Activated B cell treated with CpG ODN at 0.5 μM for 24 hours (primary cell): Measurements from ENCODE around the gene ZIM2. TPM values are rescaled to one million over a fixed set of nuclear protein-coding genes. Genes with fewer than 3 reads are reported as not detected.
"Not testable (repeated sequence)": the region's sequence is repeated elsewhere in the genome, so short reads cannot be mapped to it uniquely, and the experiment has no call there.

Source experiments
- ATAC-seq: fragments of 200-7000 bp; cut with Tn5 transposase; one replicate; pipeline ENCODE4 v1.10.0; 2021; ENCODE audit warnings: low read depth, mild to moderate bottlenecking, moderate library complexity
- CTCF ChIA-PET: fragments of 350-600 bp; sonication (Branson Sonifier 250); formaldehyde crosslinking; loops from one replicate; lab custom pipeline; 2021; ENCODE audit warnings: antibody characterized with exemption; lab: Charles Lee
- POLR2A ChIA-PET: fragments of 350-600 bp; sonication (Branson Sonifier 250); formaldehyde crosslinking; loops from one replicate; lab custom pipeline; 2021; ENCODE audit warnings: antibody characterized with exemption; lab: Charles Lee
- DNase-seq: peaks from one replicate; pipeline ENCODE4 v3.0.0; 2022
- H3K27ac Mint-ChIP-seq: one replicate; pipeline ENCODE4 v1.8.0; 2020; ENCODE audit warnings: mixed read lengths
- H3K27me3 Mint-ChIP-seq: one replicate; pipeline ENCODE4 v1.8.0; 2021; ENCODE audit warnings: mixed read lengths
- H3K36me3 Mint-ChIP-seq: one replicate; pipeline ENCODE4 v1.8.0; 2021; ENCODE audit warnings: low read depth, mixed read lengths
- H3K4me1 Mint-ChIP-seq: one replicate; pipeline ENCODE4 v1.8.0; 2021; ENCODE audit warnings: mixed read lengths
- H3K4me3 Mint-ChIP-seq: one replicate; pipeline ENCODE4 v1.8.0; 2020; ENCODE audit warnings: mild to moderate bottlenecking, mixed read lengths
- H3K9me3 Mint-ChIP-seq: one replicate; pipeline ENCODE4 v1.8.0; 2020; ENCODE audit warnings: mixed read lengths
- intact Hi-C: fragments of 100-400 bp; cut with micrococcal nuclease; formaldehyde crosslinking; loops from one replicate; pipeline ENCODE4 v1.15.1; 2024
- total RNA-seq: library from RNA; stranded (reverse); gene quantifications from 2 replicates; pipeline ENCODE4 v1.2.3, GENCODE V29; 2022
- TF ChIP-seq, protein P1 (sequence below): fragments of 200-600 bp; IDR thresholded peaks from one replicate; pipeline ENCODE4 v1.8.0; 2022; ENCODE audit warnings: antibody characterized with exemption, mild to moderate bottlenecking

ZIM2 gene
- total RNA-seq, 1 donor from 2014 or later: not detected

DNA sequence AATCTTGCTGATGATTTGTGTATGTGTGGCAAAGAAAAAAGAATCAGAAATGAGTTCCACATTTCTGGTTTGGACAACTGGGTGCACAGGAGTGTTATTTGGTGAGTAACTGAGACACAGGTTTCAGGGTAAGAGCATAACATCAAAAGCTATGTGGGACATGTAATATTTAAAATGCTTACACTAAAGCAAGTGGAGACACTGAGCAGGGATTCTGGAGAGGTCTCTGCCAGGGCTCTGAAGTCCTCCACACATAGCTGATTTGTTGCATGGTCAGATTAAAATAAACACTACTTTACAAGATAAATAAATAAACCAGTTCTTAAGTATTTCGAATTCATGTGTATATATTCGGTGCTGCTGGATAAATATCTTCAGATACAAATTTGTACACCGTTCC, 16.3 kb upstream of the ZIM2 start:
- ChIA-PET CTCF (no interaction called here), POLR2A (no interaction called here)
- Mint-ChIP-seq H3K36me3 (no peaks in the 10 kb centered on the region), H3K4me3 (no peak overlapping the region), H3K27me3 (no peaks in the 10 kb centered on the region), H3K9me3 (peaks cover 26% of the 10 kb centered on the region), H3K4me1 (no peaks in the 10 kb centered on the region), H3K27ac (no peak overlapping the region)
- ATAC-seq (no peak), DNase-seq (no peak)
- intact Hi-C loops: no loop called here
- TF ChIP-seq, protein P1, sequence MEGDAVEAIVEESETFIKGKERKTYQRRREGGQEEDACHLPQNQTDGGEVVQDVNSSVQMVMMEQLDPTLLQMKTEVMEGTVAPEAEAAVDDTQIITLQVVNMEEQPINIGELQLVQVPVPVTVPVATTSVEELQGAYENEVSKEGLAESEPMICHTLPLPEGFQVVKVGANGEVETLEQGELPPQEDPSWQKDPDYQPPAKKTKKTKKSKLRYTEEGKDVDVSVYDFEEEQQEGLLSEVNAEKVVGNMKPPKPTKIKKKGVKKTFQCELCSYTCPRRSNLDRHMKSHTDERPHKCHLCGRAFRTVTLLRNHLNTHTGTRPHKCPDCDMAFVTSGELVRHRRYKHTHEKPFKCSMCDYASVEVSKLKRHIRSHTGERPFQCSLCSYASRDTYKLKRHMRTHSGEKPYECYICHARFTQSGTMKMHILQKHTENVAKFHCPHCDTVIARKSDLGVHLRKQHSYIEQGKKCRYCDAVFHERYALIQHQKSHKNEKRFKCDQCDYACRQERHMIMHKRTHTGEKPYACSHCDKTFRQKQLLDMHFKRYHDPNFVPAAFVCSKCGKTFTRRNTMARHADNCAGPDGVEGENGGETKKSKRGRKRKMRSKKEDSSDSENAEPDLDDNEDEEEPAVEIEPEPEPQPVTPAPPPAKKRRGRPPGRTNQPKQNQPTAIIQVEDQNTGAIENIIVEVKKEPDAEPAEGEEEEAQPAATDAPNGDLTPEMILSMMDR: no peak

DNA sequence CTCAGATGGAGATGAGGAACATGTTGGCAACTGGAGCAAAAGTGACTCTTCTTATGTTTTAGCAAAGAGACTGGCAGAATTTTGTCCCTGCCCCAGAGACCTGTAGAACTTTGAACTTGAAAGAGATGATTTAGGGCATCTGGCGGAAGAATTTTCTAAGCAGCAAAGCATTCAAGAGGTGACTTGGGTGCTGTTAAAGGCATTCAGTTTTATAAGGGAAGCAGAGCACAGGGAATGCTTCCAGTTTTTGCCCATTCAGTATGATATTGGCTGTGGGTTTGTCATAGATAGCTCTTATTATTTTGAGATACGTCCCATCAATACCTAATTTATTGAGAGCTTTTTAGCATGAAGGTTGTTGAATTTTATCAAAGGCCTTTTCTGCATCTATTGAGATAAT, 11.8 kb upstream of the ZIM2 start:
- ATAC-seq, CTCF ChIA-PET, H3K4me1 Mint-ChIP-seq, DNase-seq, POLR2A ChIA-PET, H3K27me3 Mint-ChIP-seq, H3K4me3 Mint-ChIP-seq, intact Hi-C loops, H3K36me3 Mint-ChIP-seq, H3K27ac Mint-ChIP-seq: not testable (repeated sequence)
- peaks cover 29% of the 10 kb centered on the region for H3K9me3 Mint-ChIP-seq

DNA sequence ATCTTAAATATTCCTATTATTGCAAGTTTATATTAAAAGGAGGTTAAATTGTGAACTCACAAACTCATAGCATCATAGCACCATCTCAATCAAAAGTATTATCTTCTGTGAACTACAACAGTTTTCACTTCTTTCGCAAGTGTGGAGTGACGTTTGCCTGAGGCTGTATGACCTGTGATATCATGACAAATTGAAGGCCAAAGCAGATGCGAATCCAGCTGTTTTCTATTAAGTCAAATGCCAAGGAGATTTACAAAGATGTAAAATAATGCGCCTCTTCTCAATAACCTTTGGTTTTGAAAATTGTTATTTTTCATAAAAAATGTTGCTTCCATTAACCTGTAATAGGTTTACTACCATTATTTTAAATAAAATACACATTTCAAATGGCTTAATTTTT, 7.6 kb upstream of the ZIM2 start:
- Mint-ChIP-seq H3K36me3 (no peaks in the 10 kb centered on the region), H3K4me3 (no peak overlapping the region), H3K27me3 (no peaks in the 10 kb centered on the region), H3K4me1 (no peaks in the 10 kb centered on the region), H3K9me3 (peaks cover 15% of the 10 kb centered on the region), H3K27ac (no peak overlapping the region)
- CTCF ChIA-PET: no interaction called here
- intact Hi-C loops: no loop called here
- TF ChIP-seq, protein P1: no peak
- no peak for ATAC-seq
- POLR2A ChIA-PET: no interaction called here
- no peak for DNase-seq

DNA sequence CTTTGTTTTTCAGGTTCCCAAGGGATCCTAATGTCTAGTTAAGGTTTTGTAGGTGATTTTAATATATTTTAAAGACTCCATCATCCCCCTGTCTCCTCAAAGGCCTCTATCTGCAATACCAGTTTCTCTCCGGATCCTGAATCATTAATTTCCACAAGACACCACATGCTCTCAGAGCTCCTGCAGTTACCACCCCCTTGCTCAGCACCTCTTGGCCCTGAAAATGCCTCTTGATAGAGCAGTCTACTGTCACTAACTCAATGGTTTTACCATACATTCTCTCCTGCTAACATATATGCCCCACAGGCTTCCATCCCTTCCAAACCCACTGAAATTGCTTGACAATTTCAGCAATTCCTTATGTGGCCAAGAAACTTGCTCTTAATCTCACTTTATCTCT, 1.9 kb upstream of the ZIM2 start:
- ATAC-seq (no peak), DNase-seq (no peak)
- ChIA-PET CTCF (no interaction called here), POLR2A (no interaction called here)
- intact Hi-C loops: no loop called here
- no peaks in the 10 kb centered on the region for H3K36me3 Mint-ChIP-seq
- H3K4me3 Mint-ChIP-seq: no peak overlapping the region
- TF ChIP-seq, protein P1: no peak
- no peak overlapping the region for H3K27ac Mint-ChIP-seq
- peaks cover 10% of the 10 kb centered on the region for H3K9me3 Mint-ChIP-seq
- peaks cover 2% of the 10 kb centered on the region for H3K27me3 Mint-ChIP-seq
- no peaks in the 10 kb centered on the region for H3K4me1 Mint-ChIP-seq

DNA sequence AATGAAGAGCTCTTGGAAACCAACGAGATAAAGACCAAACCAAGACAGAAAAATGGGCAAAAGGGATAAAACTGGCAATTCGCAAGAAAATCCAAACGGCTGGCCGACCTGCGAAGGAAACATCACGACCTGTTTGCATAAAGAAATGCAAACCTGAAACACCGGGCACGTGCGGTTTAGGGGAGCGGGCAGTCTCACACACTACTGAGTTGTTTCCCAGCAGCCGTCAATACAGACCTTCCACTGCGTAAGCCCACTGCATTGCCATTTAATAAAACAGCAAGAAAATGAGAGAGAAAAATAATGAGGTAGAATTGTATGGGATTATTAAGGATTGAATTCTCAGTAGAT, 642 bp upstream of the ZIM2 start:
- DNase-seq: no peak
- ChIA-PET POLR2A (no interaction called here), CTCF (no interaction called here)
- no peak overlapping the region for H3K4me3 Mint-ChIP-seq
- H3K27ac Mint-ChIP-seq: no peak overlapping the region
- H3K27me3 Mint-ChIP-seq: peaks cover 2% of the 10 kb centered on the region
- no peaks in the 10 kb centered on the region for H3K36me3 Mint-ChIP-seq
- TF ChIP-seq, protein P1: no peak
- ATAC-seq: no peak
- intact Hi-C loops: no loop called here
- peaks cover 13% of the 10 kb centered on the region for H3K9me3 Mint-ChIP-seq
- no peaks in the 10 kb centered on the region for H3K4me1 Mint-ChIP-seq

DNA sequence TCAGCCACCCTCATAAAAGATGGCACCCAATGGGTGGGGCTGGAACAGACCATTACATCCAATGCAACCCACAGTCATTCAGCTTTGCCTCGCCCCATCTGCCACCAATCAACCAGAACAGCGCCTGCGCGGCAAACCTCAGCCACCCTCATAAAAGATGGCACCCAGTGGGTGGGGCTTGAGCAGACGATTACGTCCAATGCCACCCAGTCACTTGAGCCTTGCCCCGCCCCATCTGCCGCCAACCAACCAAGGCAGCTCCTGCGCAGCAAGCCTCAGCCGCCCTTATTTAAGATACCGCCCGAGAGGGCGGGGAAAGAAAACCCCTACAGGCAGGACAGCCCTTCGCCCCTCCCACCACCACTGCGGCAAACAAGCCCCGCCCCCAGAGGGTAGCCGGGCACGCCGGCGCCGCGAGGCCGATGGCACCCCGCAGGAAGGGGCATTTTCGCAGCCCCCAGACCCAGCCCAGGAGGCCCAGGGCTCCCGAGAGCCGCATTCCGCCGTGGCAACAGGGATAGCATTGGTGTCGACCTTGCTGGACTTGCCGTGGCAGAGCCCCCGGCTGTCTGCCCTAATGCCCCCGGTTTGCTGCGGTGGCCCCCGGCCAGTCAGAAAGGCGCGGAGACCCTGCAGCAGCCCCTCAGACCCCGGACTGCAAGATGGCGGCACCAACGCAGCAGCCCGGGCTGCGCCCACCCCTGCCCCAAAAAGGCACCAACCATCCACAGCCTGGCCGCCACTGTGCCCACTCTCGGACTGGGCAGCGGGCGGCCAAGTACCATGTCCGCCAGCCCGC, 675 bp downstream of the ZIM2 start:
- DNase-seq (no peak), ATAC-seq (peak; percentile 37)
- no peak overlapping the region for H3K4me3 Mint-ChIP-seq
- no peaks in the 10 kb centered on the region for H3K4me1 Mint-ChIP-seq
- H3K27me3 Mint-ChIP-seq: peaks cover 2% of the 10 kb centered on the region
- TF ChIP-seq, protein P1: no peak
- peak overlapping the region; percentile 11 for H3K27ac Mint-ChIP-seq
- H3K9me3 Mint-ChIP-seq: peaks cover 22% of the 10 kb centered on the region
- no peaks in the 10 kb centered on the region for H3K36me3 Mint-ChIP-seq
- intact Hi-C loops: no loop called here
- POLR2A ChIA-PET: no interaction called here
- CTCF ChIA-PET: no interaction called here
